Activated CD8-positive, alpha-beta memory T cell treated with anti-CD3 and anti-CD28 coated beads, Interleukin-2, amount 50 U/mL, for 1 hour (primary cell): ENCODE data around the gene GNPTG.
"Not testable (repeated sequence)": the region's sequence is repeated elsewhere in the genome, so short reads cannot be mapped to it uniquely, and the experiment has no call there.

Experiments
- DNase-seq: peaks from one replicate; pipeline ENCODE4 v3.0.0-alpha.2; 2020; ENCODE audit errors: extremely low read depth

Gene GNPTG

DNA sequence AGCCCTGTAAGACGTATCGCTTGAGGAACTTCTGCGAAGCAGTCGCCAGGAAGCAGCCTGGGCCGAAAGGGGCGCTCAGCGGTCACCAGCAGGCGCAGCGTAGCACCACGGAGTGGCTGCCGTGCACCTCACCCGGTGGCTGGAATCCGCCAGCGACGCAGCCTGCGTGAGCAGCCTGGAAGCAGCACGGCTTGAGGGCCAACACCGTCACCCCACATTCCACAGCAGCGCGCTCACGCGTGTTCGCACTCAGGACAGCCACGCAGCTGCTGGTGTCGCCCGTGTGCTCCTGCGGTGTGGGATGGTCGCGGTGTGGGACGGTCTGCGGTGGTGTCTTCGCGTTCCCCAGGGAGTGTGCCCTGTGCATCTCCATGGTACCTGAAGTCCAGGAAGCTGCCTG, 32.7 kb upstream of the GNPTG start:
- no peak for DNase-seq

DNA sequence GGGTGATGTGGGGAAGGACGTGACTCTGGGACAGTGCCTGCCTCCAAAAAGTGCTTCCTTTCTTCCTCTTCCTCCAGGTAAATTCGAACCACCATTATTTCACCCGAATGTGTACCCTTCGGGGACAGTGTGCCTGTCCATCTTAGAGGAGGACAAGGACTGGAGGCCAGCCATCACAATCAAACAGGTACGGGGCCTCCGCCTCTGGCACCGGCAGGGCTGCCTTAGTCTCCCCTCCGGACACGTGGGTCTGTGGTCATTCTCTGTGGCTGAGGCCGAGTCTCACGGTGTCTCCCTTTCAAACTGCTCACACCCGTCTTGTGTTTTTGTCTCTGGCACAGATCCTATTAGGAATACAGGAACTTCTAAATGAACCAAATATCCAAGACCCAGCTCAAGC, 31.6 kb upstream of the GNPTG start:
- DNase-seq: no peak

DNA sequence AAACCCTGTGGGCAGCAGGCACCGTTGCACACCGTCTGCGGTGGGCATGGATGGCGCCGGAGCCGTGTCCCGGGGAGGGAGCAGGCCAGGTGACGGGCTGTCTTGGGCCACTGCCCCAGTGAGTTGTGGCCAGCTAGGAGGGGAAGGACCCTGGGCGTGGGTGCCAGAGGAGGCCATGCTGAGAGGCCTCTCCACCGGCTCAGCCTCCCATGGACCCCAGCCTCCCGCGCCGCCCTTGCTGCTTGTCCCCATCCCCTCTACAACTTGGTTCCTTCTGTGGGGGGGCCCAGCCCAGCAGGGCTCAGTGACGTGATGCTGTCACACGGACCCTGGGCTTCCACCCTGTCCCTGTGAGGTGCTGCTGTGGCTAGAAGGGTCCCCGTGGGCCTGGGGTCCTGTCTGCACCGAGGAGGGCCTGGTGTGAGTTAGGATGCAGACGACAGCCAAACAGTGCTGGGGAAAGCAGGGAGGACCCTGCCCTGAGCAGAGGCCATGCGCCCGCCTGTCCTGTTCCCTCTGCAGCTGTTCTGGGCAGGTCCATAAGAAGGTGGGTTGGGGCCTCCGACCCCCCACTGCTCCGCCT, 31.0 kb upstream of the GNPTG start:
- DNase-seq: no peak

DNA sequence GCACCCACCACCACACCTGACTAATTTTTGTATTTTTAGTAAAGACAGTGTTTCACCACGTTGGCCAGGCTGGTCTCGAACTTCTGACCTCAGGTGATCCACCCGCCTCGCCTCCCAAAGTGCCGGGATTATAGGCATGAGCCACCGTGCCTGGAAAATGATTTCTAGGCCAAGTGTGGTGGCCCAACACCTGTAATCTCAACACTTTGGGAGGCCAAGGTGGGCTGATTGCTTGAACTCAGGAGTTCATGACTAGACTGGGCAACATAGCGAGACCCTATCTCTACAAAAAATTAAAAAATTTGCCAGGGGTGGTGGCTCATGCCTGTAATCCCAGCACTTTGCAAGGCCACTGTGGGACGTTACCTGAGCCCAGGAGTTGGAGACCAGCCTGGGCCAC, 29.3 kb upstream of the GNPTG start:
- DNase-seq: no peak

DNA sequence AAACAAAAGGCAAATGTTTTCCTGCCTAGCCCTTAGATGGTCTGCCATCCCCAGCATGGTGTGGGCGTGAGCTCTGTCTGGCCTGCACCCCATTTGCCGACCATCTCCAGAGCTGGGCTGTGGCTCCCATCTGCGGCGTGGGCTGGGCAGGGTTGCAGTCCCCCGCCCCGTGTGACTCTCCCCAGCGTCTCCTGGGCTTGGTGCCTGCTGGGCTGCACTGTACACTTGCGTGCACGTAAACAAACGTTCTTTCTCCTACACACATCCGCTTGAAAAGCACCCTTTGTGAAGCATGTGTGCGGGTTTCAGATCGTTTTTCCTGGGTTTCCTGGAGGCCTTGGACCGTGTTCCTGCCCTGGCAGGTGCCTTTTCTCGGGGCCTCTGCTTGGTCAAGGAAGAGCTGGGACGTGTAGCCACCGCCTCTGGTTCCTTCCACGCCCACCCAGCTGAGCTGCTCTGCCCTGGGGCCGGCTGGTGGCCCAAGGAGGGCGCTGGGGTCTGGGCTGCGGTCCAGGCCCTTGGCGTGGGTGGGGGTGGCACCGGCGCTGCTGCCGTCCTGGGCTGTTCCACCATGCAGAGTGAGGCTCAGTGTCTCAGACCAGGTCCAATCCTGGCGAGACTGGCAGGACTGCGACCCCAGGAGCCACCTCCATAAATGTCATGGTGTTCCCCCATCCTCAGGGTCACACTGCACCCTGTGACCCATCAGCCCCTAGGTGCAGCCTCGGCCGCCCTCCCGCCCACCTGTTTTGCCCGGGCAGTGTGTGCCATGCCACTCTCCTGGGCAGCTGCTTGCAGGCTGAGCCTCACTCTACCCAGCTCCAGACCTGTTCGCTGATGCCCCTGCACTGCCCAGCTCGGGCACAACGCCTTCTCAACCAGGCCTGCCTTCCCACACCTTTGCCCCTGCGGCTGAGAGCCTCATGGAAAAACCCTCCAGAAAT, 28.2 kb upstream of the GNPTG start:
- no peak for DNase-seq

DNA sequence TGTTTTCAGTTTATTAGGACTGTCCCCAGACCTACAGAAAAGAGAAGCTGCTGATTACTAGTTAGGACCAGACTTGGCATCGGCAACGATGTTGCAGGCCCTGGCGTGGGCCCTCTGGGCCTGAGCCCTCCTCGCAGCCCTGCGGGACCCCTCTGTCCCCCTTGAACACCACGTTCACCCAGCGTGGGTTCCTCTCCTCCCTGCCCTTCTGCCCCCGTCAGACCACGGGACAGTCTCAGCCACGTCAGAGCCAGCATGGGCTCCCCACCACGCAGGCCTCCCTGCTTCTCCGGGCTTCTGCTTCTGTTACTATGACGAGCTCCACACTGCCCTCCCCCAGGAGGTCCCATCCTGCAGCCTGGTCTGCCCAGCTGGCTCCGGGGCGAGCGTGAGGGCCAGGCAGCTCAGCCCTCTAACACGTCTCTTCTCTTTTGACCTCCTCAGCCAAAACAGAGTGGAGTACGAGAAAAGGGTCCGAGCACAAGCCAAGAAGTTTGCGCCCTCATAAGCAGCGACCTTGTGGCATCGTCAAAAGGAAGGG, 27.4 kb upstream of the GNPTG start:
- DNase-seq: no peak

DNA sequence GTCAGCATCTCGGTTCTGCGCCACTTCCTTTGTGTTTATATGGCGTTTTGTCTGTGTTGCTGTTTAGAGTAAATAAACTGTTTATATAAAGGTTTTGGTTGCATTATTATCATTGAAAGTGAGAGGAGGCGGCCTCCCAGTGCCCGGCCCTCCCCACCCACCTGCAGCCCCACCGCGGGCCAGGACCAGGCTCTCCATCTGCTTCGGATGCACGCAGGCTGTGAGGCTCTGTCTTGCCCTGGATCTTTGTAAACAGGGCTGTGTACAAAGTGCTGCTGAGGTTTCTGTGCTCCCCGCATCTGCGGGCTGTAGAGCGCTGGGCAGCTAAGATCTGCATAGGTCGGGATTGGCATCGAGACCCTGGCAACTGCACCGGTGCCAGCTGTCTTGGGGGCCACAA, 26.5 kb upstream of the GNPTG start:
- DNase-seq: no peak

DNA sequence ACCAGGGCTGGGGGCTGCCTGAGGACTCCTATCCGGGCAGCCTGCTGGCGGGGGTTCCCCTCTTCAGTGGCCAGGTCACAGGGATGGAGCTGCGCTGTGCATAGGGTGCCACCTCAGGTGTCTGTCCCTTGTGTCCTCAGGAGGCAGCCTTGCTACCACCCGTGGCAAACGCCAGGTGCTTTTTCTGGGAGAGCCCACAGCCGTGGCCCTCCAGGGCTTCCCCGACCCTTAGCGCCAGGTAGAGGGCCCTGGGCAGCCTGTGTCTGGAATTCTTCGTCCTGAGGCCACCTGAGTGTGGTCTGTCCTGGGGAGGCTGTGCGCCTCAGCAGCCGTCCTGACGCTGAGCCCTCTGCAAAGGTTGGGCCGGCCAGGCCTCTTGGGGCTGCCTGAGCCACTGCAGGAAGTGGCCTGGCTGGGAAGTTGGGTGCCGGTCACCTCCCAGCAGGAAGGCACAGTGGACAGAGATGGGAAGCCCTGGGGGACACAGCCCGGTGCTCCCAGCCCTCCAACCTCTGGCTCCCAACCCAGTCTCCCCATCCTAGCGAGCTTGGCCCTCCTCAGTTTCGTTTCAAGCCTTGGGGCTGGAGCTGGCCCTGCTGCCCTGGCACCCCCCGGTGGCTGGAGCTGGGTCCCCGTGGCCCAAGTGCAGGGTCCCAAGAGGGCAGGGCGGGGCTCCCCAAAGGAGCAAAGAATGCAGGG, 25.9 kb upstream of the GNPTG start:
- DNase-seq: no peak

DNA sequence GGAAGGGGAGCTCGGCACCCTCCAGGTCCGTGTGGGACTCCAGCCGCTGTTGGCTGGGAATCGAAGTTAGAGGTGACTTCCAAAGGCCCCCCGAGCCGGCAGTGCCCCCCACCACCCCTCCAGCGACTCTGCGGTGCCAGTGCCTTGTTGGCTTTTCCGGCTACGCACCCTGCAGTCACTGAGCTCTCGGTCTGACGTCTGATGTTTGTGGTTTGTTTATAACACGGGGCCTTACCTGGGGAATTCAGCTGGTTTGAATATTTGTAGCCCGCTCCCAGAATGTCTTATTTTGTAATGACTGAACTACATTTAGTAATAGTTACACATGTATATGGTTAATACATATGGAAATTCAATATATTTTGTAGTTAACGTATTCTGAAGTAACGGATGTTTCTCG, 25.3 kb upstream of the GNPTG start:
- no peak for DNase-seq

DNA sequence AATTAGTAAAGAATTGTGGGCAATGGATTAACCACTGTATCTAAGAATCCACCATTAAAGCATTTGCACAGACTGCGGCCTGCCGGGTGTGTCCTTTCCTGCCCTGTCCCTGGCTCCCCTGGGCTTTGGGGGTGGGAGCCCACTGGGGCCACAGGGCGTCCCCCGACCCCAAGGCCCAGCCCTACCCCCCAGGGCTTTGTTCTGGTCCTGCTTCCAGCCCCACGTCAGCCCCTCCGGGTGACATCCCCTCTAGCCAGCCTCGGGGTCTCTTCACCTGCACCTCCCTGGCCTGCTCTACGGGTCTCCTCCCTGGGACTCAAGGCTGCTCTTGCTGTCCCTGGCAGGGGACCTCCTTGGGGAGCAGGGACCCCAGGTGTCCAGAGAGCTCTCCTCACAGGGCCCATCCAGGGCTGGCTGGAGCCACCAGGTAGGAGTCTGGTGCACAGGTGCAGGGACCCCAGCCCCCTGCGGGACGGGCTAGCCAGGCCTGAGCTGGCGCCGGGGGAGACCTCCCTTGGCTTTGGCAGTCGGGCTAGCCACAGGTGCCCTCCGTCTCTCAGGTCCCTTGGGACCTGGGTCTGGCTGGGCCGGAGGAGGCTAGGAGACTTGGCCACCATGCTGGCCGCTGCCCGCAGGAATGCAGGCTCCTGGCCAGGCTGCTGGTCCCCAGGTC, 24.6 kb upstream of the GNPTG start:
- no peak for DNase-seq

DNA sequence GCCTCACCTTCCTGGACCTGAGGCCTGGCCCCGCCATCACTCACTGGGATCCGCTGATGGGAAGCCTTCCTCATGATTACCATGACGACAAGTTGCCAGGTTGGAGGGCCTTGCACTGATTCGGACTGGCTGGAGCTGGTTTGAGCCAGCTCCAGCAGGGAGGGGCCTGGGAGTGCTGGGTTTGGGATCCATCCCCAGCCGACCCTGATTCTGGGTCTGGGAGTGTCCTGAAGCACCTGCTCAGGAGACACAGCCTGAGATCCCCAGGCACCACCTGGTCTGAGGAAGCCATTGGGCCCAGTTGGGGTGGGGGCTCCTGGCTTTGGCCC, 24.1 kb upstream of the GNPTG start:
- no peak for DNase-seq

DNA sequence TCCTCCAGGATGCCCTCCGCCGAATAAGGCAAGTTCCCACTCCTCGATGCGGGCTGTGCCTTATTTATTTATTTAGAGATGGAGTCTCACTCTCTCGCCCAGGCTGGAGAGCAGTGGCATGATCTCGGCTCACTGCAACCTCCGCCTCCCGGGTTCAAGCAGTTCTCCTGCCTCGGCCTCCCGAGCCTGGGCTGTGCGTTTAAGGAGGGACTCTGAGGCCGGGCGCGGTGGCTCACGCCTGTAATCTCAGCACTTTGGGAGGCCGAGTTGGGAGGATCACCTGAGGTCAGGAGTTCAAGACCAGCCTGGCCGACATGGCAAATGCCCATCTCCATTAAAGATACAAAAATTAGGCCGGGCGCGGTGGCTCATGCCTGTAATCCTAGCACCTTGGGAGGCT, 23.6 kb upstream of the GNPTG start:
- not testable (repeated sequence) for DNase-seq

DNA sequence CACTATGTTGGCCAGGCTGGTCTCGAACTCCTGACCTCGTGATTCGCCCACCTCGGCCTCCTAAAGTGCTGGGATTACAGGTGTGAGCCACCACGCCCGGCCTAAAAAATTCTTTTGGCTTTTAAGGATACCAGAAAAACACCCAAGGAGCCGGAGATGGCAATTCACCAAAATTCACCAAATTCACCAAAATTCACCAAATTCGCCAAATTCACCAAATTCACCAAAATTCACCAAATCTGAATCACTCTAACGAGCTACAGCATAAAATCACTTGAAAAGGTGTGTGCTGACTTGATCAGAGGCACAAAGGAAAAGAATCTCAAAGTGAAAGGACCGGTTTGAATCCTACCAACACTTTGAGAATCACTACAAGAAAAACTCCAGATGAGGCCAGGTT, 22.8 kb upstream of the GNPTG start:
- DNase-seq: not testable (repeated sequence)

DNA sequence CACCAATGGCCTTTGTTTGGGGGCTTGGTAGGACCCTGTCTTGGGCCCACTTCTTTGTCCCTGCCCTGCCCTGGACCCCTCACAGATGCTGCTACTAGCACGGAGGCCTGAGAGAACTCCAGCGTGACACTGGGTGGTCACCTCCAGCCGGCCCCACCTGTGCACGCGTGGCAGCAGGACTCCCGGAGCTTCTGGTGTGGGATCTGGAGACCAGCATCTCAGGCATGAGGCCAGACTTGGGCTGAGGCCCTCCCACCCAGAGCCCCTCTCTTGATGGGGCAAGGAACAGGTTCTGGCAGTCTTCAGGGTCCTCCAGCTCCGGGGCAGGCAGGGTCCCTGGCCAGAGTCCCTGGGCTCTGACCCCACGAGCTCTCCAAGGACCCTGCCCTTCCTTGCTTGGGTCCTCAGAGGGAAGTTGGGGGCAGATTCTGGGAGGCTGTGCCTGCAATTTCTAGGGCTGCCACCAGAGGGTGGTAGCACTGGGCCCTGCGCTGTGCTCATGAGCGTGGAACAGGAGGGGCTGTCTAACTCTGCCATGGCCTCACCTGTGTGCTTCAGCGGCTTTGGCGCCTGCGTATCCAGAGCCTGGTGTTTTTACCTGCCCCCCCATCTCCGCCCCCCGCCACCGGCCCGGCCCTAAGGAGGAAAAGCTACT, 21.3 kb upstream of the GNPTG start:
- no peak for DNase-seq

DNA sequence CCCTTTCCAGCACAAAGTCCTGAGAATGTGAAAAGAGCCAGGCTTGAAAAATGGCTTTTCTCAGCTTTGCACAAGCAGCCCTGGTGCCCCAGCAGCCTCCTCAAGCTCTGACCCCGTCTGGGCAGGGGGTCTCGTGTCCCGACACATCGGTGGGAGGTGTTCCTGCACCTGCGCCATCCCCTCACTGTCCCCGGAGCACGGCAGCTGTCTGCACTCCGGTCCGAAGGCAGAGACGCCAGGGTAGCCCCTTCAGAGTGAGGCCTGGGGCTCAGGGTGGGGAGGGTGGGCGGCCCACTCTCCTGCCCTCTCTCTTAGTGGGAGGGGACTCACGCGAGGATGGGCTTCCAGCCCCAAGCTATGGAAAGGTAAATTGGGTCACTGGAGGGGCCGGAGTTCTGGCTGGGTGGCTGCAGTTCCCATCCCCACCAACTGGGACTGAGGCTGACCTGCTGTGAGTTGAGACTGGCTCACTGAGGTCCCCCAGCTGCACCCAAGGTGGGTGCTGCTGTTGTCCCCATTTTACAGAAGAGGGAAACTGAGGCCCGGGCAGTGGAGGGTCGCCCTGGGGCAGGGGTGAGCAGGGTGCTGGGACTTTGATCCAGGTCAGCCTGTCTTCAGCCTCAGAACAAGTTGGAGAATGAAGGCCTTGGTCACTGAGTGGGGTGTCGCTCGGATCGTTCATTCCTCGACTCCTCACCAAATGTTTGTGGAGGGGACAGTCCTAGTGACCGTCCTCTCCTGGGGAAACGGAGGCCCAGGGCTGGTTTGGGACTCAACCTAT, 20.6 kb upstream of the GNPTG start:
- DNase-seq: no peak

DNA sequence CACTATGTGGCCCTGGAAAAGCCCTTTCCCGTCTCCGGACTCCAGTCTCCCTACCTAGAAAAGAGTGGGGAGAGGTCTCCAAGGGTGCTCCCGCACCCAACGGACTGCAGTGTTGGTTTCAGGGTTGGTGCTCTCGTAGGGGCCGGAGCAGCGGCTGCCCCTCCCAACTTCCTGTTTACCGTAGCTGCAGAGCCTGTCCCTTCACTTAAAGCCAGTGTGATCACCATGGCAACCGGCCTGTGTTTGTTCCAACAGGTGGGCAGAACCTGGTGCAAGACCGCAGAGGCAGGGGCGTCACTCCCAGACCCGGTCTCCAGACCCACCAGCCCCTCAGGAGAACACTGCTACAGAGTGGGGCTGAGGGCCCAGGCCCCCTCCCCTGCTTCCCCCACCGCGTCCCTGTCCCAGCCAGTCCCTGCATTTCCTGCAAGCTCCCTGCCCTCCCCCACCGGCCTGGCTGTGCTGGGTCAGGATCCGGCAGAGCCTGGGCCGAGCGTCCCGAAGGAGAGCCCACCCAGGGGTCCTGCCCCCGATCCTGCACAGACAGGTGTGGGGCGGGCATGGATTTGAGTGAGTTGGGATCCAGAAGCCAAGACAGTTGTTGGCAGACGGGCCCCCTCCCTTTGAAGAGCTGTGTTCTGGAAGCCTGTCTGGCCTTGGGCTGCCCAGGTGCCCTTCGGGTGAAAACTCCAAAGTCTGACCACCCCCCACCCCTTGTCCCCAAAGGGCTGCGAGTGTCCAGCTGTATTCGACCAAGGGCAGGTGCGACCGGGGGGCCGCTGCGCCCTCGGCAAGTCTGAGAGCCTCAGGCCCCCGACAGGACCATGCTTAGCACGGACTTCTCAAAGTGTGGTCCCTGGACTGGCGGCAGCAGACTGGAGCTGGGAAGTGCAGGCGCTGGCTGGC, 19.8 kb upstream of the GNPTG start:
- no peak for DNase-seq

DNA sequence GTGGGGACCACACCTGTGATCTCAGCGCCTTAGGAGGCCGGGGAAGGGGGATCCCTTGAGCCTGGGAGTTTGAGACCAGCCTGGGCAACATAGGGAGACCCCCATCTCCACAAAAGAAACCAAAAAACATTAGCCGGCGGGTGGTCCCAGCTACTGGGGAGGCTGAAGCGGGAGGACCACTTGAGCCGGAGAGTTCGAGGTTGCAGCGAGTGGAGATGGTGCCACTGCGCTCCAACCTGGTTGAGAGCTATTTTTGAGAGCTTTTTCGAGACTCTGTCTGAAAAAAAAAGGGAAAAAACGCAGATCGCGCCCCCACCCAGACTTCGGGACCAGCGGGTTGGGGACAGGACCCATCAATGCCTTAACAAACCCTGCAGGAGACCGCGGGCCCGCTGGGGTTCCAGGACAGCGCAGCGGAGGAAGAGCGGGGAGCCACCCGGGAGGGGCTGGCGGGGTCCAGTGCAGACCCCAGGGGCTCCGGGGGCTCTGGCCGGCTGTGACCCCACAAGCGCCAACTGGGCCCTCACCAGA, 19.0 kb upstream of the GNPTG start:
- no peak for DNase-seq

DNA sequence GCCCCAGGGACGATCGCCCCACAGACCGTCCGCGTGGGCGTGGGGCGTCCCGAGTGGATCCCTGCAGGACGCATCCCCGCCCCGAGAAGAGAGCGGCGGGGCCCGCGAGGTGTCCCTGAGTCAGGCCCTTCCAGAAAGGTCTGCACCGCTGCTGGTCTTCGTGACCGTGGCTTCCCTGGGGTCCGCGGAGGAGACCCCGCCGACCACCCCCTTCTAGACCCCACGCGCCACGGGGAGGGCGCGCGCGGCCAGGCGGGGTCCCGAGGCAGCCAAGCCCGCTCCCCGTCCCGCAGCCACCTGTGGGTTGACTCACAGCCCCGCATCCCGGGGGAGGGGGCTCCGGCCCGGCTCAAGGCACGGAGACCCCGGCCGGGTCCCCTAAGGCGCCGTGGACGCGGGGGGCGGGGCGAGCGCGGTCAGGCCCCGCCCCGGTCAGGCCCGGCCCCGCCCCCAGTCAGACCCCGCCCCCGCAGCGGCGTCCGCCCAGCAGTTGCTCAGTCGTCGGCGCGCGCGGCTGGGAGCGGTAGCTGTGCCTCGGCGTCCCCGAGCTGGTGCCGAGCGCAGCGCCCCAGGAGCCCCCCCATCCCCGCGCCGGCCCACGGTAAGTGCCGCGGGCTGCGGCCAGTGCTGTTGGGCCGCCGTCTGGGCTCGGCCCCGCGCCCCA, 18.4 kb upstream of the GNPTG start, which contains the start of gene BAIAP3:
TSS of gene BAIAP3 (plus strand) at position 497 of the 664 bp plus-strand sequence. CDS start 4,905 bp downstream, outside the sequence.
- DNase-seq: no peak
